ENCODE data around the gene PRKACG.

PRKACG gene

DNA sequence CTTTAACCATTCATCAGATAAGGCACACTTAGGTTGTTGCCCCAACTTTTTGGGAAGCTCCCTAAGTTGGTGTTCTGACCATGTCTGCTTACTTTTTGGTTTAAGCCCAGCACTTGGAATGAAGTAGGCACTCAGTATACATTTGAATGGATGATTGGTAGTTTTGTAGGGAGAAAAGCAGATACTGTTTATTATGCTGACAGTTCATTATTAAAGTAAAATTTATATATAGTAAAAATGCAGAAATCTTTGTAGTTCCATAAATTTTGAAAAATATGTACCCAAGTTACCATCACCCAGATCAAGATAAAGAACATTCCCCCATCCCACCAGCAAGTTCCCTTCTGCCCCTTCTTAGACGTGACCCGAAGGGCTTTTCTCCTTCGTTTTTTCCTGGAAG is 35.4 kb downstream of the PRKACG start:
- TF ChIP-seq, protein P1, sequence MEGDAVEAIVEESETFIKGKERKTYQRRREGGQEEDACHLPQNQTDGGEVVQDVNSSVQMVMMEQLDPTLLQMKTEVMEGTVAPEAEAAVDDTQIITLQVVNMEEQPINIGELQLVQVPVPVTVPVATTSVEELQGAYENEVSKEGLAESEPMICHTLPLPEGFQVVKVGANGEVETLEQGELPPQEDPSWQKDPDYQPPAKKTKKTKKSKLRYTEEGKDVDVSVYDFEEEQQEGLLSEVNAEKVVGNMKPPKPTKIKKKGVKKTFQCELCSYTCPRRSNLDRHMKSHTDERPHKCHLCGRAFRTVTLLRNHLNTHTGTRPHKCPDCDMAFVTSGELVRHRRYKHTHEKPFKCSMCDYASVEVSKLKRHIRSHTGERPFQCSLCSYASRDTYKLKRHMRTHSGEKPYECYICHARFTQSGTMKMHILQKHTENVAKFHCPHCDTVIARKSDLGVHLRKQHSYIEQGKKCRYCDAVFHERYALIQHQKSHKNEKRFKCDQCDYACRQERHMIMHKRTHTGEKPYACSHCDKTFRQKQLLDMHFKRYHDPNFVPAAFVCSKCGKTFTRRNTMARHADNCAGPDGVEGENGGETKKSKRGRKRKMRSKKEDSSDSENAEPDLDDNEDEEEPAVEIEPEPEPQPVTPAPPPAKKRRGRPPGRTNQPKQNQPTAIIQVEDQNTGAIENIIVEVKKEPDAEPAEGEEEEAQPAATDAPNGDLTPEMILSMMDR (IDR thresholded peaks at IDR 0.05; ENCODE audit: low read depth, low read length, missing control alignments) = no peak
- H3K4me3 ChIP-seq (replicated peaks; ENCODE audit: low read depth, low read length) = no peak overlapping the region
- no peak for DNase-seq (ENCODE audit: extremely low read depth, low read depth)

DNA sequence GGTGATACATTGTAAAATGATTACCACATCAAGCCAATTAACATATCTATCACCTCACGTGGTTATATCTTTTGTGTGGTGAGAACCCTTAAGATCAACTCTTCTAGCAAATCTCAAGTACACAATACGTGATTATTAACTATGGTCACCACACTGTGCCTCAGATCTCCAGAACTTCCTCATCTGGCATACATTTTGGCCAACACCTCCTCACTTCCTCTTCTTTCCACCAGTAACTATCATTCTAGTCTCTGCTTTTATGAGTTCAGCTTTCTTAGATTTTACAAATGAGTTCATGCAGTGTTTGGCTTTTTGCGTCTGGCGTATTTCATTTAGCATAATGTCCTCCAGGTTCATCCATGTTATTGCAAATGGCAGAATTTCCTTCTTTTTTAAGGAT is 35.8 kb downstream of the PRKACG start:
- no peak overlapping the region for H3K4me3 ChIP-seq (replicated peaks; ENCODE audit: low read depth, low read length)
- TF ChIP-seq, protein P1 (IDR thresholded peaks at IDR 0.05; ENCODE audit: low read depth, low read length, missing control alignments) = no peak
- DNase-seq (ENCODE audit: extremely low read depth, low read depth) = no peak

DNA sequence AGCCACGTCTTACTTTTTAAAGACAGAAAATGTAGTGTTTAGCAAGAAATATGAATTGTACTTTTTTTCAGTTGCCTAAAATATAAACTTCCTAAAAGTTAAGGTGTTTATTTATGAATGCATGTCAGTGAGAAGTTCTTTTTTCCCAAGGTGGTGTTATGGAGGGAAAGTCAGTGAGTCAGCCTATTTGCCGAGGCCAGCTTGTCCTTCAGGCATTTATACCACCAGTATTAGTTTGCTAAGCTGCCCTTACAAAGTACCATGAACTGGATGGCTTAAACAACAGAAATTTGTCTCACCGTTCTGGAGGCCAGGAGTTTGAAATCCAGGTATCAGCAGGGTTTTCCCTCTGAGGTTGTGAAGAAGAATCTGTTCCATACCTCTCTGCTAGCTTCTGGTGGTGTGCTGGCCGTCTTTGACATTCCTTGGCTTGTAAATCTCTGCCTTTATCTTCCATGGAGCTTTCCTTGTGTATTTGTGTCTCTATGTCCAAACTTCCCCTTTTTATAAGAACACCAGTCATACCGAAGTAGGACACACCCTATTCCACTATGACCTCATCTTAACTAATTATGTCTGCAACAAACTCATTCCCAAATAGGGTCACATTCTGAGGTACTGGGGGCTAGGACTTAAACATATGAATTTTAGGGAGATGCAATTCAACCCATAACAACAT is 38.4 kb downstream of the PRKACG start:
- no peak overlapping the region for H3K4me3 ChIP-seq (replicated peaks; ENCODE audit: low read depth, low read length)
- no peak for DNase-seq (ENCODE audit: extremely low read depth, low read depth)
- TF ChIP-seq, protein P1 (IDR thresholded peaks at IDR 0.05; ENCODE audit: low read depth, low read length, missing control alignments) = no peak

DNA sequence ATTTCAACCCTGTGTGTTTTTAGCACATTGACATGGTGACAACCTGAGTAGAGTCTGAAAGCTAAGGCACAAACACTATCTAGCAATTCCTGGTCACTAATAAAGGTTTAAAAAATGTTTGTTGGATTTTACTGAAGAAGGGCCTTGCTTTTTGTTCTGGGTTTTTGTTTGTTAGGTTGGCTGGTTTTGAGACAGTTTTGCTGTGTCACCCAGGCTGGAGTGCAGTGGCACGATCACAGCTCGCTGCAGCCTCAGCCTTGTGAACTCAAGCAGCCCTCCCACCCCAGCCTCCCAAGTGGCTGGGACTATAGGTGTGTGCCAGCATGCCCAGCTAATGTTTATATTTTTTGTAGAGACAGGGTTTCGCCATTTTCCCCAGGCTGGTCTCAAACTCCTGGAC is 39.0 kb downstream of the PRKACG start:
- no peak for DNase-seq (ENCODE audit: extremely low read depth, low read depth)
- TF ChIP-seq, protein P1 (IDR thresholded peaks at IDR 0.05; ENCODE audit: low read depth, low read length, missing control alignments) = no peak
- no peak overlapping the region for H3K4me3 ChIP-seq (replicated peaks; ENCODE audit: low read depth, low read length)

DNA sequence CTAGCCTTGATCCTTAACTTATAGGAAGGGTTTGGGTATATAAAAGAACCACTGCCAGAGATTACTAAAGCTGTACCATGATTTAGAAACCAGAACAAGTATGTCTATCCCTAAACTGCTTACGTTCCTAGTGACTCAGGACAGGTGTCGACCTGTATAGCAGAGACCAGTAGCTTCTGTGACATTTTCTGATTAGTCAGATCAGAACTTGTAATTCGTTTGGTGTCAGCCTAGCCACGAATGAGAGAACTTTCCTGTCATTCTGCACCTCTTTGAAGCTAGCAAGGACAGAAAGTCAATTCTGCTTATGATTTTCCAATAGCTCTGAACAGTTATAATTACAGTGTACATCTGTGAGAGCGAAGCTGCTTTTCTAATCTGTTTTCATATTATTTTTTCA is 39.5 kb downstream of the PRKACG start:
- TF ChIP-seq, protein P1 (IDR thresholded peaks at IDR 0.05; ENCODE audit: low read depth, low read length, missing control alignments) = no peak
- no peak for DNase-seq (ENCODE audit: extremely low read depth, low read depth)
- no peak overlapping the region for H3K4me3 ChIP-seq (replicated peaks; ENCODE audit: low read depth, low read length)

DNA sequence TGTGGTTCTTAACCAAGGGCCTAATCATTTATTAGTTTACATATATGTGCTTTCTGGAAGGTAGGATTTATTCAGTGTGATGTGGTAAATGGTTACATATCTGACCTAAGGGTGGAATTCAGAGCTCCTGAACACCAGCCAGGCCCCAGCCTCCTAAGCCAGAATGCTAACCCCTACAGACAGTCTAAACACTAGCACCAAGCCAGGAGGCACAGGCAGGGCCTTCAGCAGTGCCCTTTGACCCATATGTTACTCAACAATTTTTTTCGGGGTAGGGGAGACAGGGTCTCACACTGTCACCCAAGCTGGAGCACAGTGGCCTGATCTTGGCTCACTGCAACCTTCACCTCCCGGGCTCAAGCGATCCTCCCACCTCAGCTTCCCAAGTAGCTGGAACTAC is 40.3 kb downstream of the PRKACG start:
- TF ChIP-seq, protein P1 (IDR thresholded peaks at IDR 0.05; ENCODE audit: low read depth, low read length, missing control alignments) = no peak
- DNase-seq (ENCODE audit: extremely low read depth, low read depth) = no peak
- H3K4me3 ChIP-seq (replicated peaks; ENCODE audit: low read depth, low read length) = no peak overlapping the region

DNA sequence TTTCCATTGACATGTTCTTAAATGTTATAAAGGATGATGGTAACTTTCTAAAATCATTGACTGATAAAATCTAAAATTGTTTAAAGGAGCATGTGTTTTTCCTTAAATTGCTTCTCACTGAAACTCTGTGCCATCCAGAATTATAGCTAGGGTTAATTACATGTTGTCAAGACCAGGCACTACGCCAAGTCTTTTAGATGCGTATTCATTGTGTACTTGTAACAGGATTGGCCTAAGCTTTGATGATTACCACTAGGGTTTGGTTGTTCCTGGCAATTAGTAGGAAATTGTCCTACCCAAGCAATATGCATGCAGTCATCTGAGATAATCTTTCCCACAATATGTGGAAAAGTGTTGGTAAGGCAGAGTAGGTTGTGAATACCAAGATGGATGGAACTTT is 43.8 kb downstream of the PRKACG start:
- H3K4me3 ChIP-seq (replicated peaks; ENCODE audit: low read depth, low read length) = no peak overlapping the region
- DNase-seq (ENCODE audit: extremely low read depth, low read depth) = no peak
- TF ChIP-seq, protein P1 (IDR thresholded peaks at IDR 0.05; ENCODE audit: low read depth, low read length, missing control alignments) = no peak
